Prostate gland (tissue), 2 donors: Measurements from ENCODE around the gene ACP6. TPM values are rescaled to one million over a fixed set of nuclear protein-coding genes. Genes with fewer than 3 reads are reported as not detected.
"Not testable (repeated sequence)": the region's sequence is repeated elsewhere in the genome, so short reads cannot be mapped to it uniquely, and the experiment has no call there.

Experiments used
- DNase-seq: peaks from one replicate; pipeline ENCODE4 v3.0.0-alpha.2; 2019; ENCODE audit warnings: low spot score
- H3K27ac ChIP-seq, 2 donors: fragments of 200-600 bp; sonication (generic); 2 replicates each; pipeline ENCODE4 v1.5.1; 2017 to 2019
- H3K27me3 ChIP-seq: fragments of 200-600 bp; sonication (generic); replicated peaks from 2 replicates; pipeline ENCODE4 v1.5.1; 2019; ENCODE audit not compliant: insufficient read depth
- H3K36me3 ChIP-seq, 2 donors: fragments of 200-600 bp; sonication (generic); 1 replicate in 1 of 2; 2 replicates in 1 of 2; pipeline versions ENCODE4 v1.5.1 to v1.8.1; 2017 to 2019
- H3K4me1 ChIP-seq: fragments of 200-600 bp; sonication (generic); replicated peaks from 2 replicates; pipeline ENCODE4 v1.5.1; 2019
- H3K4me3 ChIP-seq, 2 donors: fragments of 200-600 bp; sonication (generic); 2 replicates each; pipeline ENCODE4 v1.5.1; 2017 to 2019
- H3K9me3 ChIP-seq: fragments of 200-600 bp; sonication (generic); 2 replicates; pipeline ENCODE4 v1.5.1; 2017
- CTCF ChIP-seq, 4 experiments: fragments of 200-600 bp in 2 of 4; fragments of 450-650 bp in 2 of 4; sonication (generic) in 2 of 4; IDR thresholded peaks; 1 replicate in 3 of 4; 2 replicates in 1 of 4; pipeline ENCODE4 v1.5.1; 2016 to 2019; ENCODE audit warnings: antibody characterized with exemption in 4 of 4, mild to moderate bottlenecking in 2 of 4, moderate library complexity in 2 of 4
- POLR2A ChIP-seq: fragments of 450-650 bp; IDR thresholded peaks from one replicate; pipeline ENCODE4 v1.6.1; 2016; ENCODE audit warnings: antibody characterized with exemption, mild to moderate bottlenecking
- POLR2AphosphoS5 ChIP-seq: sonication (generic); formaldehyde crosslinking; IDR thresholded peaks from one replicate; pipeline ENCODE4 v1.6.1; 2017; ENCODE audit warnings: antibody characterized with exemption
- WGBS: methylation state at CpG from one replicate; pipeline ENCODE4 v1.1.5; 2018; 5-methylcytosine and 5-hydroxymethylcytosine counted together
- intact Hi-C: fragments of 100-400 bp; cut with DNase I; formaldehyde crosslinking; loops from one replicate; pipeline ENCODE4 v1.14.2; 2022
- total RNA-seq, 2 donors: library from RNA; depleted of rRNA; stranded (reverse); fragments of >200 nt; gene quantifications; one replicate each; pipeline ENCODE4 v1.1.0, GENCODE V29; 2016

The ACP6 gene
- total RNA-seq, 2 donors from 2014 or later = 20.2 to 22.0 TPM

DNA sequence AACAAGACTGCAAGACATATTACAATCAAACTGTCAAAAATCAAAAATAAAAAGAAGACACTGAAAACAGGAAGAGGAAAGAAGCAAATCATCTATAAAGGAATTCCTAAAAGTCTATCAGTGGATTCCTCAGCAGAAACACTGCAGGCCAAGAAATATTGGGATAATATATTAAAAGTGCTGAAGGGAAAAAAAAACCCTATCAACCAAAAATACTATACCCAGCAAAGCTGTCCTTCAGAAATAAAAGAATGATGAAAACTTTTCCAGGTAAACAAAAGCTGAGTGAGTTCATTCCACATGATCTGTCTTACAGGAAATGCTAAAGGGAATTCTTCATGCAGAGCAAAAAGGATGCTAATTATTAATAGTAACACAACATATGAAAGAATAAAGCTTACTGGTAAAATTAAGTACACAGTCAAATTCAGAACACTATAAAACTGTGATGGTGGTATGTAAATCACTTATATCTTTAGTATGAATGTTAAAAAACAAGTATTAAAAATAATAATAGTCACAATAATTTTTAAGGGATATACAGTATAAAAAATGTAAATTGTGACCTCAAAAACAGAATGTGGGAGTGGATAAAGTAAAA, 12.9 kb upstream of the ACP6 start:
- intact Hi-C loops = no loop called here
- no peak overlapping the region for H3K27ac ChIP-seq
- H3K36me3 ChIP-seq = no peaks in the 10 kb centered on the region
- no peaks in the 10 kb centered on the region for H3K27me3 ChIP-seq
- no peaks in the 10 kb centered on the region for H3K9me3 ChIP-seq
- no peaks in the 10 kb centered on the region for H3K4me1 ChIP-seq
- TF ChIP-seq POLR2AphosphoS5 = no peak
- TF ChIP-seq POLR2A = no peak
- TF ChIP-seq CTCF (IDR thresholded peaks at IDR 0.05) = no peak
- no peak overlapping the region for H3K4me3 ChIP-seq
- no peak for DNase-seq

DNA sequence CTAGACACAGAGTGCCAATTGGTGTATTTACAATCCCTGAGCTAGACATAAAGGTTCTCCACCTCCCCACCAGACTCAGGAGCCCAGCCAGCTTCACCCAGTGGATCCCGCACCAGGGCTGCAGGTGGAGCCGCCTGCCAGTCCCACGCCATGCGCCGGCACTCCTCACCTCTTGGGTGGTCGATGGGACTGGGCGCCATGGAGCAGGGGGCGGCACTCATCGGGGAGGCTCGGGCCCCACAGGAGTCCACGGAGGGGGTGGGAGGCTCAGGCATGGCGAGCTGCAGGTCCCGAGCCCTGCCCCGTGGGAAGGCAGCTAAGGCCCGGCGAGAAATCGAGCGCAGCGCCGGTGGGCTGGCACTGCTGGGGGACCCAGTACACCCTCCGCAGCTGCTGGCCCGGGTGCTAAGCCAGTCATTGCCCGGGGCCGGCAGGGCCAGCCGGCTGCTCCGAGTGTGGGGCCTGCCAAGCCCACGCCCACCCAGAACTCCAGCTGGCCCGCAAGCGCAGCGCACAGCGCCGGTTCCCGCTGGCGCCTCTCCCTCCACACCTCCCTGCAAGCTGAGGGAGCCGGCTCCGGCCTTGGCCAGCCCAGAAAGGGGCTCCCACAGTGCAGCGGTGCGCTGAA, 10.4 kb upstream of the ACP6 start:
- H3K27me3 ChIP-seq, H3K36me3 ChIP-seq, H3K27ac ChIP-seq, H3K4me1 ChIP-seq, H3K4me3 ChIP-seq, H3K9me3 ChIP-seq, DNase-seq, intact Hi-C loops: not testable (repeated sequence)
- WGBS = 95% methylated on average over 26 of the region's 38 CpGs

DNA sequence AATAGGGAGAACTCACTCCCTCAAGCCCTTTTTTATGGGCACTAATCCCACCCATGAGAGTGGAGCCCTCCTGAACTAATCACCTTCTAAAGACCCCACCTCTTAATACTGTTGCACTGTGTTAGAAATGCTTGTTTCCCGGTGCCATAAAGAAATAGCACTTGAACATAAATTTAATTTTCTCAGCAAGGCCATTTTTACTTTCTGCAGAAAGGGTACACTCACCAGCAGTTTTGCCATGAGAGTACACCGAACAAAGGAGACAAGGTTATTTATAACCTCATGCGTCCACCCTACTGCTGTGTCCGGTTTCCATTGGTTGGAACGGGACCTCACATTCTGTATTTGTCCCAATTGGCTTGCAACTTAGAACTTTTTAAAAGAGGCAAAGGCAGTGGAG, 7.4 kb upstream of the ACP6 start:
- H3K4me3 ChIP-seq, H3K9me3 ChIP-seq, H3K36me3 ChIP-seq, H3K4me1 ChIP-seq, intact Hi-C loops, H3K27ac ChIP-seq, H3K27me3 ChIP-seq, DNase-seq: not testable (repeated sequence)
- WGBS = 83% methylated on average over 5 of the region's 5 CpGs

- Histone ChIP-seq H3K27me3 (no peaks in the 10 kb centered on the region), H3K4me3 (no peak overlapping the region), H3K9me3 (no peaks in the 10 kb centered on the region), H3K36me3 (no peaks in the 10 kb centered on the region), H3K27ac (no peak overlapping the region), H3K4me1 (no peaks in the 10 kb centered on the region)
- intact Hi-C loops = no loop called here
- TF ChIP-seq CTCF (IDR thresholded peaks at IDR 0.05) (no peak), POLR2AphosphoS5 (no peak), POLR2A (no peak)
- no peak for DNase-seq
- 37% methylated on average over 4 of the region's 4 CpGs for WGBS
Measured at GRCh38 chr1:147676311-147677085, 6.2 kb upstream of the ACP6 start.

GRCh38 chr1:147673816-147674215, 3.5 kb upstream of the ACP6 start:
- intact Hi-C loops = no loop called here
- Histone ChIP-seq H3K9me3 (no peaks in the 10 kb centered on the region), H3K27ac (no peak overlapping the region), H3K4me1 (no peaks in the 10 kb centered on the region), H3K4me3 (no peak overlapping the region), H3K27me3 (no peaks in the 10 kb centered on the region), H3K36me3 (no peaks in the 10 kb centered on the region)
- TF ChIP-seq CTCF (IDR thresholded peaks at IDR 0.05) (no peak), POLR2AphosphoS5 (no peak), POLR2A (no peak)
- no peak for DNase-seq
- 41% methylated on average over 2 of the region's 2 CpGs for WGBS
